ENCODE measurements around the gene ETFA.

GRCh38 chr15:76286271-76286879 lies 24.9 kb downstream of the ETFA start:
- TF ChIP-seq EP300 (IDR thresholded peaks at IDR 0.05; ENCODE audit: low read length) (no peak), NKRF (IDR thresholded peaks at IDR 0.05; ENCODE audit: borderline replicate concordance) (no peak), MECOM (CRISPR knock-in tag; IDR thresholded peaks at IDR 0.05) (no peak), GABPA (tag; conservative IDR thresholded peaks at IDR 0.05; ENCODE audit: low read depth) (no peak), GATAD2A (IDR thresholded peaks at IDR 0.05) (no peak), CBX2 (IDR thresholded peaks at IDR 0.05; ENCODE audit: insufficient read depth, low read length, poor library complexity, severe bottlenecking) (no peak), EZH2 (IDR thresholded peaks at IDR 0.05; ENCODE audit: borderline replicate concordance, low read depth, low read length) (no peak), RBBP5 (IDR thresholded peaks at IDR 0.05; ENCODE audit: borderline replicate concordance, insufficient read depth, low read length, poor library complexity, severe bottlenecking) (no peak), CTCF (IDR thresholded peaks at IDR 0.05 in 2 of 3, conservative IDR thresholded peaks at IDR 0.05 in 1 of 3; ENCODE audit: insufficient read depth in 2 of 3, low read depth in 1 of 3, low read length in 3 of 3) (no peak), MEF2D (tag; conservative IDR thresholded peaks at IDR 0.05; ENCODE audit: low read depth) (no peak), C11orf30 (IDR thresholded peaks at IDR 0.05; ENCODE audit: low read depth) (no peak)
